HepG2 (cell line): Measurements from ENCODE around the gene ZNF429.

ENCODE experiments used
- ASH2L ChIP-seq: fragments of 300-600, 200-600 bp; sonication (generic); IDR thresholded peaks from 2 replicates; pipeline ENCODE4 v1.7.0; 2017; ENCODE audit warnings: low read depth, mild to moderate bottlenecking, moderate library complexity, mixed read lengths, low read length; ENCODE audit not compliant: insufficient read length
- CHCHD3 ChIP-seq: sonication (generic); formaldehyde crosslinking; IDR thresholded peaks from 2 replicates; pipeline ENCODE4 v1.8.0; 2022; ENCODE audit warnings: mild to moderate bottlenecking, missing genetic modification reagents, moderate library complexity
- CREB1 ChIP-seq, 2 experiments: fragments of 450-650 bp in 1 of 2; IDR thresholded peaks; 2 replicates each; pipeline ENCODE4 v1.6.1; 2016 to 2017; ENCODE audit warnings: control low read depth in 1 of 2, mild to moderate bottlenecking in 1 of 2, missing compliant biosample characterization in 1 of 2, missing genetic modification characterization in 1 of 2
- EP300 ChIP-seq, 3 experiments: sonication (generic) in 1 of 3; formaldehyde crosslinking in 1 of 3; IDR thresholded peaks; 2 replicates each; pipeline versions ENCODE4 v1.5.1 to v1.6.1; 2011 to 2020; ENCODE audit warnings: low read depth in 2 of 3, low read length in 2 of 3, borderline replicate concordance in 1 of 3, improper control_type of control experiment in 1 of 3, mild to moderate bottlenecking in 1 of 3, missing genetic modification reagents in 1 of 3, moderate library complexity in 1 of 3
- MAZ ChIP-seq, 2 experiments: sonication (generic) in 1 of 2; formaldehyde crosslinking in 1 of 2; IDR thresholded peaks; 2 replicates each; pipeline versions ENCODE4 v1.5.0 to v1.6.1; 2012 to 2020; ENCODE audit warnings: low read depth in 2 of 2, mild to moderate bottlenecking in 2 of 2, borderline replicate concordance in 1 of 2, improper control_type of control experiment in 1 of 2, low read length in 1 of 2, missing genetic modification reagents in 1 of 2, moderate library complexity in 1 of 2
- MIER3 ChIP-seq: IDR thresholded peaks from 2 replicates; pipeline ENCODE4 v1.6.1; 2016; ENCODE audit warnings: missing compliant biosample characterization, borderline replicate concordance
- MNT ChIP-seq: fragments of 450-650 bp; IDR thresholded peaks from 2 replicates; pipeline ENCODE4 v1.6.1; 2016
- RFX1 ChIP-seq: fragments of 450-650 bp; IDR thresholded peaks from 2 replicates; pipeline ENCODE4 v1.6.1; 2017
- TRAFD1 ChIP-seq: sonication (generic); formaldehyde crosslinking; IDR thresholded peaks from 2 replicates; pipeline ENCODE4 v1.5.1; 2020; ENCODE audit warnings: missing genetic modification reagents, mild to moderate bottlenecking, borderline replicate concordance
- ZBTB43 ChIP-seq: sonication (generic); formaldehyde crosslinking; conservative IDR thresholded peaks from 2 replicates; pipeline ENCODE4 v1.4.0; 2020; ENCODE audit warnings: missing genetic modification reagents
- ZNF17 ChIP-seq: sonication (generic); formaldehyde crosslinking; IDR thresholded peaks from 2 replicates; pipeline ENCODE4 v1.5.0; 2020; ENCODE audit warnings: mild to moderate bottlenecking, missing genetic modification reagents
- ZNF441 ChIP-seq: sonication (generic); formaldehyde crosslinking; IDR thresholded peaks from 2 replicates; pipeline ENCODE4 v1.7.0; 2021; ENCODE audit warnings: missing genetic modification reagents, borderline replicate concordance
- ZSCAN20 ChIP-seq: sonication (generic); formaldehyde crosslinking; IDR thresholded peaks from 2 replicates; pipeline ENCODE4 v1.4.0; 2020; ENCODE audit warnings: missing genetic modification reagents, mild to moderate bottlenecking, borderline replicate concordance

GRCh38 chr19:21580818-21581217 lies 75.4 kb downstream of the ZNF429 start:
- no peak for TF ChIP-seq ZSCAN20 (CRISPR knock-in tag)
- no peak for TF ChIP-seq ZNF17
- TF ChIP-seq MAZ (IDR thresholded peaks at IDR 0.05; ENCODE audit: borderline replicate concordance, low read depth, low read length): no peak
- TF ChIP-seq MAZ (CRISPR knock-in tag; IDR thresholded peaks at IDR 0.05; ENCODE audit: low read depth): no peak
- no peak for TF ChIP-seq ASH2L
- TF ChIP-seq ZBTB43 (CRISPR knock-in tag): no peak
- TF ChIP-seq CREB1 (IDR thresholded peaks at IDR 0.05): no peak
- TF ChIP-seq CREB1 (CRISPR knock-in tag; IDR thresholded peaks at IDR 0.05): no peak
- no peak for TF ChIP-seq TRAFD1 (CRISPR knock-in tag)
- TF ChIP-seq CHCHD3 (CRISPR knock-in tag): no peak
- no peak for TF ChIP-seq ZNF441 (CRISPR knock-in tag)
- TF ChIP-seq EP300 (IDR thresholded peaks at IDR 0.05; ENCODE audit: low read depth in 2 of 2, low read length in 2 of 2): no peak
- TF ChIP-seq EP300 (CRISPR knock-in tag; IDR thresholded peaks at IDR 0.05; ENCODE audit: borderline replicate concordance): no peak
- no peak for TF ChIP-seq MIER3 (CRISPR knock-in tag)
- no peak for TF ChIP-seq MNT
- no peak for TF ChIP-seq RFX1
